SK-N-SH treated with all-trans-retinoic acid at 6 μM for 48 hours (cell line): ENCODE measurements around the gene RGS6.

Experiments
- ATAC-seq: fragments of 200-7000 bp; cut with Tn5 transposase; 3 replicates; pipeline ENCODE4 v1.9.1; 2020; ENCODE audit warnings: mild to moderate bottlenecking, moderate library complexity
- ARNTL ChIP-seq: fragments of 450-650 bp; formaldehyde crosslinking; IDR thresholded peaks from 2 replicates; pipeline ENCODE4 v1.5.0; 2020; ENCODE audit warnings: low read depth, mild to moderate bottlenecking, moderate library complexity, borderline replicate concordance
- BACH2 ChIP-seq: fragments of 250-450 bp; sonication (Bioruptor Pico); IDR thresholded peaks from 2 replicates; pipeline ENCODE4 v1.9.0; 2021; ENCODE audit warnings: mild to moderate bottlenecking, borderline replicate concordance
- CSDC2 ChIP-seq: fragments of 250-450 bp; sonication (Bioruptor Pico); IDR thresholded peaks from 2 replicates; pipeline ENCODE4 v1.5.0; 2020; ENCODE audit warnings: mild to moderate bottlenecking, moderate library complexity
- ESRRG ChIP-seq: fragments of 250-450 bp; sonication (Bioruptor Pico); IDR thresholded peaks from 2 replicates; pipeline ENCODE4 v1.6.1; 2021; ENCODE audit warnings: mild to moderate bottlenecking
- GLIS3 ChIP-seq: fragments of 250-450 bp; sonication (Bioruptor Pico); IDR thresholded peaks from 2 replicates; pipeline ENCODE4 v1.5.0; 2020; ENCODE audit warnings: mild to moderate bottlenecking, moderate library complexity
- ISL1 ChIP-seq: fragments of 250-450 bp; sonication (Bioruptor Pico); IDR thresholded peaks from 2 replicates; pipeline ENCODE4 v2.1.2; 2022; ENCODE audit warnings: mild to moderate bottlenecking, moderate library complexity
- OSR1 ChIP-seq: fragments of 250-450 bp; sonication (Bioruptor Pico); IDR thresholded peaks from 2 replicates; pipeline ENCODE4 v1.8.0; 2022; ENCODE audit warnings: moderate library complexity, mild to moderate bottlenecking, inconsistent platforms
- PPARA ChIP-seq: fragments of 250-450 bp; sonication (Bioruptor Pico); IDR thresholded peaks from 2 replicates; pipeline ENCODE4 v1.5.0; 2020; ENCODE audit warnings: mild to moderate bottlenecking, borderline replicate concordance
- RARB ChIP-seq: fragments of 250-450 bp; sonication (Bioruptor Pico); IDR thresholded peaks from 2 replicates; pipeline ENCODE4 v1.8.0; 2021; ENCODE audit warnings: mild to moderate bottlenecking, moderate library complexity
- SNAI2 ChIP-seq: fragments of 250-450 bp; sonication (Bioruptor Pico); IDR thresholded peaks from 2 replicates; pipeline ENCODE4 v1.5.0; 2020; ENCODE audit warnings: mild to moderate bottlenecking, moderate library complexity
- TCF4 ChIP-seq: fragments of 250-450 bp; sonication (Bioruptor Pico); IDR thresholded peaks from 2 replicates; pipeline ENCODE4 v1.8.0; 2021; ENCODE audit warnings: mild to moderate bottlenecking, moderate library complexity, borderline replicate concordance
- TOX ChIP-seq: fragments of 250-450 bp; sonication (Bioruptor Pico); IDR thresholded peaks from 2 replicates; pipeline ENCODE4 v1.8.0; 2021; ENCODE audit warnings: mild to moderate bottlenecking, moderate library complexity, borderline replicate concordance
- ZC3H10 ChIP-seq: fragments of 250-450 bp; sonication (Bioruptor Pico); IDR thresholded peaks from 2 replicates; pipeline ENCODE4 v1.5.1; 2021; ENCODE audit warnings: mild to moderate bottlenecking, moderate library complexity
- ZFP3 ChIP-seq: fragments of 250-450 bp; sonication (Bioruptor Pico); IDR thresholded peaks from 2 replicates; pipeline ENCODE4 v1.5.0; 2020; ENCODE audit warnings: mild to moderate bottlenecking, moderate library complexity
- ZNF565 ChIP-seq: fragments of 450-650 bp; formaldehyde crosslinking; conservative IDR thresholded peaks from 2 replicates; pipeline ENCODE4 v1.5.0; 2020; ENCODE audit warnings: low read depth, mild to moderate bottlenecking, moderate library complexity
- ZNF70 ChIP-seq: fragments of 450-650 bp; formaldehyde crosslinking; IDR thresholded peaks from 2 replicates; pipeline ENCODE4 v1.5.0; 2020; ENCODE audit warnings: mild to moderate bottlenecking, moderate library complexity
- ZNF8 ChIP-seq: fragments of 450-650 bp; formaldehyde crosslinking; IDR thresholded peaks from 2 replicates; pipeline ENCODE4 v1.5.0; 2020; ENCODE audit warnings: mild to moderate bottlenecking, moderate library complexity
- TF ChIP-seq, protein P1 (sequence below): fragments of 250-450 bp; sonication (Bioruptor Pico); IDR thresholded peaks from 2 replicates; pipeline ENCODE4 v1.5.0; 2020; ENCODE audit warnings: mild to moderate bottlenecking, moderate library complexity
- TF ChIP-seq, protein P2 (sequence below): fragments of 250-450 bp; sonication (Bioruptor Pico); IDR thresholded peaks from 2 replicates; pipeline ENCODE4 v1.8.0; 2021; ENCODE audit warnings: low read depth, mild to moderate bottlenecking, moderate library complexity, borderline replicate concordance
- TF ChIP-seq, protein P3 (sequence below): fragments of 250-450 bp; sonication (Bioruptor Pico); IDR thresholded peaks from 2 replicates; pipeline ENCODE4 v1.5.1; 2020; ENCODE audit warnings: low read depth, mild to moderate bottlenecking, moderate library complexity
- TF ChIP-seq, protein P4 (sequence below): fragments of 250-450 bp; sonication (Bioruptor Pico); IDR thresholded peaks from 2 replicates; pipeline ENCODE4 v1.8.0; 2020; ENCODE audit warnings: mild to moderate bottlenecking, moderate library complexity, borderline replicate concordance
- TF ChIP-seq, protein P5 (sequence below): fragments of 250-450 bp; sonication (Bioruptor Pico); IDR thresholded peaks from 2 replicates; pipeline ENCODE4 v1.5.1; 2021; ENCODE audit warnings: mild to moderate bottlenecking, moderate library complexity

RGS6 gene

DNA sequence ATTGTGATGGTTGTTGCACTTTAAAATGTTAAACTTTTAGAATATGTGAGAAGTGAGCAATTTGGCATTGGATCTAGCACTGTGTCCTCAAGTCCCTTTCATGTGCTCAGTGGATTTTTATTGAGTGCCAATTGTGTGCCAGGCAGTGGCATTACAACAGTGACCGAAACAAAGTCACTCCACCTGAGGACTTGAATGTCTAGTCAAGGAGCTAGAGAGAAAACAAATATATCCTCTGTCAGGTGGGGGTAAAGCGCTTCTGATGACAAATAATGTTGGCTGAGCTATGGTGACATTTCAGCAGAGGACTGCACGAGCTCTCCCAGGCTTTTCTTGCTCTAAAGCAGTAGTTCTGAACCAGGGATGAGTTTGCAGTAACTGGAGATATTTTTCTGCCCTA is 240.4 kb downstream of the RGS6 start:
- no peak for ATAC-seq
- no peak for TF ChIP-seq ZFP3 (CRISPR knock-in tag)
- TF ChIP-seq, protein P1, sequence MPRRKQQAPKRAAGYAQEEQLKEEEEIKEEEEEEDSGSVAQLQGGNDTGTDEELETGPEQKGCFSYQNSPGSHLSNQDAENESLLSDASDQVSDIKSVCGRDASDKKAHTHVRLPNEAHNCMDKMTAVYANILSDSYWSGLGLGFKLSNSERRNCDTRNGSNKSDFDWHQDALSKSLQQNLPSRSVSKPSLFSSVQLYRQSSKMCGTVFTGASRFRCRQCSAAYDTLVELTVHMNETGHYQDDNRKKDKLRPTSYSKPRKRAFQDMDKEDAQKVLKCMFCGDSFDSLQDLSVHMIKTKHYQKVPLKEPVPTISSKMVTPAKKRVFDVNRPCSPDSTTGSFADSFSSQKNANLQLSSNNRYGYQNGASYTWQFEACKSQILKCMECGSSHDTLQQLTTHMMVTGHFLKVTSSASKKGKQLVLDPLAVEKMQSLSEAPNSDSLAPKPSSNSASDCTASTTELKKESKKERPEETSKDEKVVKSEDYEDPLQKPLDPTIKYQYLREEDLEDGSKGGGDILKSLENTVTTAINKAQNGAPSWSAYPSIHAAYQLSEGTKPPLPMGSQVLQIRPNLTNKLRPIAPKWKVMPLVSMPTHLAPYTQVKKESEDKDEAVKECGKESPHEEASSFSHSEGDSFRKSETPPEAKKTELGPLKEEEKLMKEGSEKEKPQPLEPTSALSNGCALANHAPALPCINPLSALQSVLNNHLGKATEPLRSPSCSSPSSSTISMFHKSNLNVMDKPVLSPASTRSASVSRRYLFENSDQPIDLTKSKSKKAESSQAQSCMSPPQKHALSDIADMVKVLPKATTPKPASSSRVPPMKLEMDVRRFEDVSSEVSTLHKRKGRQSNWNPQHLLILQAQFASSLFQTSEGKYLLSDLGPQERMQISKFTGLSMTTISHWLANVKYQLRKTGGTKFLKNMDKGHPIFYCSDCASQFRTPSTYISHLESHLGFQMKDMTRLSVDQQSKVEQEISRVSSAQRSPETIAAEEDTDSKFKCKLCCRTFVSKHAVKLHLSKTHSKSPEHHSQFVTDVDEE = no peak
- no peak for TF ChIP-seq GLIS3 (CRISPR knock-in tag)
- TF ChIP-seq ZC3H10 = no peak
- TF ChIP-seq, protein P2, sequence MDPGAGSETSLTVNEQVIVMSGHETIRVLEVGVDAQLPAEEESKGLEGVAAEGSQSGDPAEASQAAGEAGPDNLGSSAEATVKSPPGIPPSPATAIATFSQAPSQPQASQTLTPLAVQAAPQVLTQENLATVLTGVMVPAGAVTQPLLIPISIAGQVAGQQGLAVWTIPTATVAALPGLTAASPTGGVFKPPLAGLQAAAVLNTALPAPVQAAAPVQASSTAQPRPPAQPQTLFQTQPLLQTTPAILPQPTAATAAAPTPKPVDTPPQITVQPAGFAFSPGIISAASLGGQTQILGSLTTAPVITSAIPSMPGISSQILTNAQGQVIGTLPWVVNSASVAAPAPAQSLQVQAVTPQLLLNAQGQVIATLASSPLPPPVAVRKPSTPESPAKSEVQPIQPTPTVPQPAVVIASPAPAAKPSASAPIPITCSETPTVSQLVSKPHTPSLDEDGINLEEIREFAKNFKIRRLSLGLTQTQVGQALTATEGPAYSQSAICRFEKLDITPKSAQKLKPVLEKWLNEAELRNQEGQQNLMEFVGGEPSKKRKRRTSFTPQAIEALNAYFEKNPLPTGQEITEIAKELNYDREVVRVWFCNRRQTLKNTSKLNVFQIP (CRISPR knock-in tag) = no peak
- TF ChIP-seq ARNTL (CRISPR knock-in tag) = no peak
- TF ChIP-seq BACH2 (CRISPR knock-in tag) = no peak
- TF ChIP-seq SNAI2 = no peak
- no peak for TF ChIP-seq TOX (CRISPR knock-in tag)
- no peak for TF ChIP-seq ESRRG
- TF ChIP-seq, protein P3, sequence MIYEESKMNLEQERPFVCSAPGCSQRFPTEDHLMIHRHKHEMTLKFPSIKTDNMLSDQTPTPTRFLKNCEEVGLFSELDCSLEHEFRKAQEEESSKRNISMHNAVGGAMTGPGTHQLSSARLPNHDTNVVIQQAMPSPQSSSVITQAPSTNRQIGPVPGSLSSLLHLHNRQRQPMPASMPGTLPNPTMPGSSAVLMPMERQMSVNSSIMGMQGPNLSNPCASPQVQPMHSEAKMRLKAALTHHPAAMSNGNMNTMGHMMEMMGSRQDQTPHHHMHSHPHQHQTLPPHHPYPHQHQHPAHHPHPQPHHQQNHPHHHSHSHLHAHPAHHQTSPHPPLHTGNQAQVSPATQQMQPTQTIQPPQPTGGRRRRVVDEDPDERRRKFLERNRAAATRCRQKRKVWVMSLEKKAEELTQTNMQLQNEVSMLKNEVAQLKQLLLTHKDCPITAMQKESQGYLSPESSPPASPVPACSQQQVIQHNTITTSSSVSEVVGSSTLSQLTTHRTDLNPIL = no peak

DNA sequence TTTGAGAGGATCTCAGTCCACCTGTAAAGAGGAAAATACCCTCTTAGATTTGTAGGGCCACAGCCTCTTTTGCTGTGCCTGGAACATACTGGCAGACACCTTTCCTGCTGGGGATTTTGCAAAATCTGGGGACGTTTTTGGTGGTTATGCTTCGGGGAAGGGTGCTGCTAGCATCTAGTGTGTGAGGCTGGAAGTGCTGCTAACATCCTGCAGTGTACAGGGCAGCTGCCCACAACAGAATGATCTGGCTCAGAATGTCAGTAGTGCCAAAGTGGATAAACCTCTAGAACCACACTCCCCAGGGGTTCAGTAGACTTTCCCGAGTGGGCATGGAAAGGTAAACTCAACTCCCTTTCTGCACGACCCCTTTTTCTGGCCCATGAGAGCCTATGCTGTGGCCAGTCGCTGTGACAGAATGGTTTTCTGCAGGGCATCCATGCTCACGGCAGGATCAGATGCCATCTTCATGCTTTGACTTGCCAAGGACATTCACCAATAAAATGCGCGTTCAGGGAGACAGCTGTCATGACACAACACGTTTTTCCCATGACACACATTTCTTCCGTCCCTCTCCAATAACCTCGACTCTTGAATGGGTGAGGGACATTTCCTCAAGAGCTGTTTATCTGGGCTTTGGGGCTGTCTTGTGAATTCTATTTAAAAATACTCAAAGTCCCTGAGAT is 240.9 kb downstream of the RGS6 start:
- ATAC-seq = no peak
- TF ChIP-seq RARB (no peak), ZNF70 (CRISPR knock-in tag) (no peak), PPARA (no peak), BACH2 (CRISPR knock-in tag) (no peak), ZFP3 (CRISPR knock-in tag) (no peak), ESRRG (no peak), ZNF8 (no peak), CSDC2 (CRISPR knock-in tag) (no peak), GLIS3 (CRISPR knock-in tag) (no peak), OSR1 (CRISPR knock-in tag) (no peak), ZC3H10 (no peak), ISL1 (CRISPR knock-in tag) (no peak), SNAI2 (no peak), TCF4 (CRISPR knock-in tag) (no peak), ZNF565 (no peak)
- TF ChIP-seq, protein P4, sequence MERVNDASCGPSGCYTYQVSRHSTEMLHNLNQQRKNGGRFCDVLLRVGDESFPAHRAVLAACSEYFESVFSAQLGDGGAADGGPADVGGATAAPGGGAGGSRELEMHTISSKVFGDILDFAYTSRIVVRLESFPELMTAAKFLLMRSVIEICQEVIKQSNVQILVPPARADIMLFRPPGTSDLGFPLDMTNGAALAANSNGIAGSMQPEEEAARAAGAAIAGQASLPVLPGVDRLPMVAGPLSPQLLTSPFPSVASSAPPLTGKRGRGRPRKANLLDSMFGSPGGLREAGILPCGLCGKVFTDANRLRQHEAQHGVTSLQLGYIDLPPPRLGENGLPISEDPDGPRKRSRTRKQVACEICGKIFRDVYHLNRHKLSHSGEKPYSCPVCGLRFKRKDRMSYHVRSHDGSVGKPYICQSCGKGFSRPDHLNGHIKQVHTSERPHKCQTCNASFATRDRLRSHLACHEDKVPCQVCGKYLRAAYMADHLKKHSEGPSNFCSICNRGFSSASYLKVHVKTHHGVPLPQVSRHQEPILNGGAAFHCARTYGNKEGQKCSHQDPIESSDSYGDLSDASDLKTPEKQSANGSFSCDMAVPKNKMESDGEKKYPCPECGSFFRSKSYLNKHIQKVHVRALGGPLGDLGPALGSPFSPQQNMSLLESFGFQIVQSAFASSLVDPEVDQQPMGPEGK = no peak
- TF ChIP-seq, protein P5, sequence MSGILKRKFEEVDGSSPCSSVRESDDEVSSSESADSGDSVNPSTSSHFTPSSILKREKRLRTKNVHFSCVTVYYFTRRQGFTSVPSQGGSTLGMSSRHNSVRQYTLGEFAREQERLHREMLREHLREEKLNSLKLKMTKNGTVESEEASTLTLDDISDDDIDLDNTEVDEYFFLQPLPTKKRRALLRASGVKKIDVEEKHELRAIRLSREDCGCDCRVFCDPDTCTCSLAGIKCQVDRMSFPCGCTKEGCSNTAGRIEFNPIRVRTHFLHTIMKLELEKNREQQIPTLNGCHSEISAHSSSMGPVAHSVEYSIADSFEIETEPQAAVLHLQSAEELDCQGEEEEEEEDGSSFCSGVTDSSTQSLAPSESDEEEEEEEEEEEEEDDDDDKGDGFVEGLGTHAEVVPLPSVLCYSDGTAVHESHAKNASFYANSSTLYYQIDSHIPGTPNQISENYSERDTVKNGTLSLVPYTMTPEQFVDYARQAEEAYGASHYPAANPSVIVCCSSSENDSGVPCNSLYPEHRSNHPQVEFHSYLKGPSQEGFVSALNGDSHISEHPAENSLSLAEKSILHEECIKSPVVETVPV (CRISPR knock-in tag) = no peak
- TF ChIP-seq, protein P3 = no peak
- TF ChIP-seq, protein P1 = no peak
- TF ChIP-seq, protein P2 (CRISPR knock-in tag) = no peak
